Adrenal gland (tissue), 5 donors: ENCODE measurements around the gene KDM4C.

Source experiments
- POLR2A ChIP-seq, 2 donors: fragments of 450-650 bp; IDR thresholded peaks; one replicate each; pipeline ENCODE4 v1.6.1; 2017; ENCODE audit warnings: antibody characterized with exemption in 2 of 2, mild to moderate bottlenecking in 2 of 2, moderate library complexity in 1 of 2
- TF ChIP-seq, protein P1 (sequence below), 6 experiments: fragments of 450-650 bp in 4 of 6; fragments of 200-600 bp in 2 of 6; sonication (generic) in 1 of 6; IDR thresholded peaks; 1 replicate in 5 of 6; 2 replicates in 1 of 6; pipeline versions ENCODE4 v1.5.1 to v1.8.0; 2016 to 2021; ENCODE audit warnings: antibody characterized with exemption in 6 of 6, mild to moderate bottlenecking in 2 of 6, moderate library complexity in 1 of 6
- donor health status: DM: no; HTN: no; CAD: no.

DNA sequence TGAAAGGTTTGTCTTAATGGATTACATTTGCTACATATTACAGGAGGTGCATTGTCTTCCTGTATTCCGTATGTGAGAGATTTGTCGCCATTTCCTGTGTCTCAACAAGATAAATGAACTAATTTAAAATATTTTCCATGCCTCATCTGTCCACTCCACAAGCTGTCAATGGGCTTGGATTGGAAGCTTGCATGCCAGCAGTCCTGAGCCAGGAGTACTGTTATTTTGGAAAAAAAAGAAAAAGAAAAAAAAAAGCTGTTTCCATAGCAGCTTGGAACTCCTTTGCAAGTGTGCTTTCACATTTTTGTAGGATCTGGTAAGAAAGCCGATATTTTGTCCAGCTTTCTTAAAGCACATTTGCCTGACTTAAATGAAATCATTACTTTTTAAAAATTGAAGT is 330.8 kb downstream of the KDM4C start:
- TF ChIP-seq POLR2A (IDR thresholded peaks at IDR 0.05) = no peak
- TF ChIP-seq, protein P1, sequence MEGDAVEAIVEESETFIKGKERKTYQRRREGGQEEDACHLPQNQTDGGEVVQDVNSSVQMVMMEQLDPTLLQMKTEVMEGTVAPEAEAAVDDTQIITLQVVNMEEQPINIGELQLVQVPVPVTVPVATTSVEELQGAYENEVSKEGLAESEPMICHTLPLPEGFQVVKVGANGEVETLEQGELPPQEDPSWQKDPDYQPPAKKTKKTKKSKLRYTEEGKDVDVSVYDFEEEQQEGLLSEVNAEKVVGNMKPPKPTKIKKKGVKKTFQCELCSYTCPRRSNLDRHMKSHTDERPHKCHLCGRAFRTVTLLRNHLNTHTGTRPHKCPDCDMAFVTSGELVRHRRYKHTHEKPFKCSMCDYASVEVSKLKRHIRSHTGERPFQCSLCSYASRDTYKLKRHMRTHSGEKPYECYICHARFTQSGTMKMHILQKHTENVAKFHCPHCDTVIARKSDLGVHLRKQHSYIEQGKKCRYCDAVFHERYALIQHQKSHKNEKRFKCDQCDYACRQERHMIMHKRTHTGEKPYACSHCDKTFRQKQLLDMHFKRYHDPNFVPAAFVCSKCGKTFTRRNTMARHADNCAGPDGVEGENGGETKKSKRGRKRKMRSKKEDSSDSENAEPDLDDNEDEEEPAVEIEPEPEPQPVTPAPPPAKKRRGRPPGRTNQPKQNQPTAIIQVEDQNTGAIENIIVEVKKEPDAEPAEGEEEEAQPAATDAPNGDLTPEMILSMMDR (IDR thresholded peaks at IDR 0.05) = no peak
